Panc1 (cell line): Measurements from ENCODE around the gene WBP1L. TPM values are rescaled to one million over a fixed set of nuclear protein-coding genes. Genes with fewer than 3 reads are reported as not detected.
A peak's percentile ranks its signal among the peaks of the same experiment; 100 is the strongest.

Experiments
- ATAC-seq: fragments of 200-7000 bp; cut with Tn5 transposase; 2 replicates; pipeline ENCODE4 v1.9.1; 2020; ENCODE audit warnings: mild to moderate bottlenecking, moderate library complexity
- BruUV-seq: library from RNA; stranded (reverse); fragments of 400-500 nt; replicated peaks from 2 replicates; lab custom pipeline; 2021; lab: Mats Ljungman, UMichigan
- CTCF ChIA-PET: fragments of 300-600 bp; sonication (Branson Sonifier 250); formaldehyde crosslinking; loops from one replicate; lab custom pipeline; 2022; ENCODE audit warnings: antibody characterized with exemption; lab: Charles Lee
- POLR2A ChIA-PET: fragments of 300-600 bp; sonication (Branson Sonifier 250); formaldehyde crosslinking; loops from one replicate; lab custom pipeline; 2022; ENCODE audit warnings: antibody characterized with exemption; lab: Charles Lee
- DNase-seq: peaks from one replicate; pipeline ENCODE4 v3.0.0-alpha.2; 2010; ENCODE audit warnings: low read depth, low spot score
- H3K27ac ChIP-seq: 2 replicates; pipeline ENCODE4 v1.5.1; 2011; ENCODE audit warnings: mild to moderate bottlenecking, low read length, inconsistent platforms
- H3K27me3 ChIP-seq: fragments of 200-500 bp; sonication (Bioruptor generic); 2 replicates; pipeline ENCODE4 v1.6.0; 2014; ENCODE audit warnings: low read length, inconsistent platforms; ENCODE audit not compliant: control insufficient read depth, insufficient read depth
- H3K36me3 ChIP-seq: fragments of 200-500 bp; sonication (Bioruptor generic); 2 replicates; pipeline ENCODE4 v1.5.1; 2014; ENCODE audit warnings: inconsistent platforms, mild to moderate bottlenecking, low read length, moderate library complexity; ENCODE audit not compliant: control insufficient read depth, insufficient read depth
- H3K4me1 ChIP-seq: 2 replicates; pipeline ENCODE4 v1.5.1; 2011; ENCODE audit warnings: inconsistent platforms, mild to moderate bottlenecking, low read length, moderate library complexity; ENCODE audit not compliant: control insufficient read depth, insufficient read depth
- H3K4me3 ChIP-seq, 2 experiments: 2 replicates each; pipeline ENCODE4 v1.5.1; 2011 to 2012; ENCODE audit warnings: low read depth in 2 of 2, low read length in 2 of 2, mild to moderate bottlenecking in 2 of 2, inconsistent platforms in 1 of 2, moderate library complexity in 1 of 2
- H3K9me3 ChIP-seq: fragments of 200-500 bp; sonication (Bioruptor generic); 2 replicates; pipeline ENCODE4 v1.5.1; 2014; ENCODE audit warnings: low read depth, mild to moderate bottlenecking, inconsistent platforms, low read length, moderate library complexity; ENCODE audit not compliant: control insufficient read depth, insufficient read depth
- CTCF ChIP-seq: fragments of 450-650 bp; IDR thresholded peaks from 2 replicates; pipeline ENCODE4 v1.5.1; 2017; ENCODE audit warnings: mild to moderate bottlenecking
- POLR2AphosphoS5 ChIP-seq: IDR thresholded peaks from 2 replicates; pipeline ENCODE4 v1.6.1; 2012; ENCODE audit warnings: mild to moderate bottlenecking, low read depth, low read length, moderate library complexity
- REST ChIP-seq, 2 experiments: IDR thresholded peaks; 2 replicates each; pipeline ENCODE4 v1.6.1; 2011 to 2012; ENCODE audit warnings: low read depth in 2 of 2, control low read depth in 1 of 2, low read length in 1 of 2, mild to moderate bottlenecking in 1 of 2, moderate library complexity in 1 of 2; ENCODE audit not compliant: insufficient read depth in 1 of 2
- SIN3A ChIP-seq: IDR thresholded peaks from 2 replicates; pipeline ENCODE4 v1.6.1; 2012; ENCODE audit warnings: low read depth, mild to moderate bottlenecking, low read length, moderate library complexity, borderline replicate concordance; ENCODE audit not compliant: insufficient read depth
- TCF7L2 ChIP-seq: IDR thresholded peaks from 2 replicates; pipeline ENCODE4 v1.6.1; 2011; ENCODE audit warnings: mild to moderate bottlenecking, low read depth, low read length, inconsistent platforms
- in situ Hi-C: cut with HindIII; loops from 2 replicates; pipeline ENCODE4 v1.10.0; 2016; ENCODE audit warnings: low sequenced_read_pairs, low pct_unique_long_range_greater_than_20kb
- intact Hi-C: fragments of 100-400 bp; cut with micrococcal nuclease; formaldehyde crosslinking; loops from one replicate; pipeline ENCODE4 v1.10.0; 2022; ENCODE audit not compliant: unreplicated experiment
- total RNA-seq: library from RNA; stranded (reverse); gene quantifications from one replicate; pipeline ENCODE4 v1.2.1, GENCODE V29; 2021; ENCODE audit not compliant: unreplicated experiment

The WBP1L gene
- total RNA-seq, 1 experiment from 2014 or later = 91.3 TPM

- intact Hi-C loops (no loop called here), in situ Hi-C loops (no loop called here)
- Histone ChIP-seq H3K36me3 (no peaks in the 10 kb centered on the region), H3K9me3 (no peaks in the 10 kb centered on the region; the same call in 1 of the 2 replicates), H3K27me3 (no peaks in the 10 kb centered on the region), H3K27ac (0 out of 2 replicates have a peak overlapping the region, but pooled peaks have one; percentile 9), H3K4me1 (peaks cover 4% of the 10 kb centered on the region), H3K4me3 (no peak overlapping the region)
- CTCF ChIA-PET = no interaction called here
- POLR2A ChIA-PET = no interaction called here
- TF ChIP-seq SIN3A (no peak), CTCF (no peak), TCF7L2 (no peak), REST (IDR thresholded peaks at IDR 0.05; ENCODE audit: insufficient read depth in 1 of 2, low read depth in 2 of 2, low read length in 1 of 2) (no peak), POLR2AphosphoS5 (no peak)
- DNase-seq (no peak), ATAC-seq (no peak)
- no TSS peak for BruUV-seq
These were observed 5.0 kb upstream of the WBP1L start for GRCh38 chr10:102738692-102739121.

- intact Hi-C loops (no loop called here), in situ Hi-C loops (no loop called here)
- Histone ChIP-seq H3K27me3 (no peaks in the 10 kb centered on the region), H3K4me3 (no peak overlapping the region), H3K27ac (no peak overlapping the region), H3K9me3 (no peaks in the 10 kb centered on the region; the same call in 1 of the 2 replicates), H3K36me3 (peaks cover 6% of the 10 kb centered on the region; the same call in 1 of the 2 replicates), H3K4me1 (peaks cover 6% of the 10 kb centered on the region)
- ChIA-PET POLR2A (interaction anchor here (1.5 kb wide), 1 partner anchor 29 kb away, joined by 10 read pairs; no protein-coding TSS in a partner anchor), CTCF (no interaction called here)
- no peak for ATAC-seq
- no TSS peak for BruUV-seq
- TF ChIP-seq SIN3A (no peak), POLR2AphosphoS5 (peak; percentile 32; the same call in 1 of the 2 replicates), CTCF (no peak), REST (IDR thresholded peaks at IDR 0.05; ENCODE audit: insufficient read depth in 1 of 2, low read depth in 2 of 2, low read length in 1 of 2) (no peak), TCF7L2 (no peak)
- DNase-seq = no peak
These were observed 3.5 kb upstream of the WBP1L start for GRCh38 chr10:102740229-102740628.
